SK-N-SH (cell line): ENCODE results near the gene PARP1. TPM values are rescaled to one million over a fixed set of nuclear protein-coding genes. Genes with fewer than 3 reads are reported as not detected.
A peak's percentile ranks its signal among the peaks of the same experiment; 100 is the strongest.

ENCODE experiments used
- CTCF ChIA-PET: fragments of 300-600, 350-600 bp; formaldehyde crosslinking; extraction: SDS; loops from one replicate; lab custom pipeline; 2021; lab: Yijun Ruan, JAX
- POLR2A ChIA-PET: fragments of 350-600 bp; sonication (Branson Sonifier 250); formaldehyde crosslinking; extraction: SDS; loops from one replicate; lab custom pipeline; 2020; ENCODE audit warnings: antibody characterized with exemption, inconsistent platforms; lab: Yijun Ruan, JAX
- DNase-seq: peaks from one replicate; pipeline ENCODE4 v3.0.0; 2012
- H2AFZ ChIP-seq: fragments of 200-600 bp; sonication (generic); 2 replicates; pipeline ENCODE4 v1.8.1; 2016; ENCODE audit warnings: antibody characterized with exemption, mild to moderate bottlenecking, low read depth
- H3F3A ChIP-seq: fragments of 200-600 bp; sonication (generic); replicated peaks from 2 replicates; pipeline ENCODE3; 2016; ENCODE audit warnings: antibody characterized with exemption, mild to moderate bottlenecking; ENCODE audit not compliant: insufficient read depth
- H3K27ac ChIP-seq, 2 experiments: fragments of 200-500 bp in 1 of 2; fragments of 200-600 bp in 1 of 2; sonication (Bioruptor generic) in 1 of 2; sonication (generic), shearing (Covaris generic) in 1 of 2; 2 replicates each; pipeline versions ENCODE4 v1.5.1 to v1.6.1; 2014 to 2016; ENCODE audit warnings: low read depth in 2 of 2, inconsistent platforms in 1 of 2, low read length in 1 of 2, mild to moderate bottlenecking in 1 of 2, mixed read lengths in 1 of 2
- H3K27me3 ChIP-seq: fragments of 200-600 bp; sonication (generic), shearing (Covaris generic); 2 replicates; pipeline ENCODE4 v1.6.1; 2016; ENCODE audit warnings: mixed run types; ENCODE audit not compliant: insufficient read depth
- H3K36me3 ChIP-seq, 2 experiments: fragments of 200-500 bp in 1 of 2; fragments of 200-600 bp in 1 of 2; sonication (Bioruptor generic) in 1 of 2; sonication (generic) in 1 of 2; replicated peaks in 1 of 2; 2 replicates each; pipeline versions ENCODE3 to v1.5.1; 2014 to 2016; ENCODE audit warnings: low read length in 1 of 2, mild to moderate bottlenecking in 1 of 2; ENCODE audit not compliant: insufficient read depth in 2 of 2, control insufficient read depth in 1 of 2
- H3K4me1 ChIP-seq, 2 experiments: fragments of 200-500 bp in 1 of 2; fragments of 200-600 bp in 1 of 2; sonication (Bioruptor generic) in 1 of 2; sonication (generic), shearing (Covaris generic) in 1 of 2; 2 replicates each; pipeline versions ENCODE4 v1.5.1 to v1.6.1; 2014 to 2016; ENCODE audit warnings: low read depth in 1 of 2, low read length in 1 of 2, mixed run types in 1 of 2; ENCODE audit not compliant: insufficient read depth in 2 of 2, control insufficient read depth in 1 of 2
- H3K4me2 ChIP-seq: fragments of 200-600 bp; sonication (generic), shearing (Covaris generic); 2 replicates; pipeline ENCODE4 v1.6.1; 2017; ENCODE audit warnings: mixed run types
- H3K4me3 ChIP-seq, 2 experiments: fragments of 200-500 bp in 1 of 2; fragments of 200-600 bp in 1 of 2; sonication (Bioruptor generic) in 1 of 2; sonication (generic), shearing (Covaris generic) in 1 of 2; 2 replicates each; pipeline versions ENCODE4 v1.5.1 to v1.8.1; 2014 to 2016; ENCODE audit warnings: low read depth in 2 of 2, inconsistent platforms in 1 of 2, low read length in 1 of 2, mild to moderate bottlenecking in 1 of 2, mixed read lengths in 1 of 2, moderate library complexity in 1 of 2
- H3K79me2 ChIP-seq: fragments of 200-600 bp; sonication (generic); 2 replicates; pipeline ENCODE4 v1.8.1; 2017; ENCODE audit warnings: mild to moderate bottlenecking; ENCODE audit not compliant: insufficient read depth
- H3K9ac ChIP-seq: fragments of 200-600 bp; sonication (generic); 2 replicates; pipeline ENCODE4 v1.6.1; 2017; ENCODE audit warnings: mixed run types
- H3K9me2 ChIP-seq: fragments of 200-600 bp; sonication (generic); 2 replicates; pipeline ENCODE4 v1.6.1; 2017; ENCODE audit warnings: mixed run types
- H3K9me3 ChIP-seq: fragments of 200-600 bp; sonication (generic); 2 replicates; pipeline ENCODE4 v1.6.1; 2017; ENCODE audit warnings: mixed run types, mild to moderate bottlenecking, moderate library complexity
- H4K20me1 ChIP-seq: fragments of 200-600 bp; sonication (generic); 2 replicates; pipeline ENCODE4 v1.6.1; 2017; ENCODE audit warnings: mild to moderate bottlenecking, mixed run types; ENCODE audit not compliant: insufficient read depth
- JUND ChIP-seq: IDR thresholded peaks from 2 replicates; pipeline ENCODE4 v1.4.0; 2012
- RXRA ChIP-seq: IDR thresholded peaks from 2 replicates; pipeline ENCODE4 v1.4.0; 2012; ENCODE audit warnings: low read depth, mild to moderate bottlenecking, borderline replicate concordance
- SIN3A ChIP-seq: IDR thresholded peaks from 2 replicates; pipeline ENCODE4 v1.6.1; 2012; ENCODE audit warnings: low read depth, mild to moderate bottlenecking, low read length, moderate library complexity, borderline replicate concordance
- WGBS: methylation state at CpG from one replicate; pipeline ENCODE4 v1.1.6; 2017; ENCODE audit warnings: low lambda C conversion rate; 5-methylcytosine and 5-hydroxymethylcytosine counted together
- polyA plus RNA-seq, 3 experiments: library from polyadenylated mRNA; depleted of rRNA; stranded (reverse); fragments of >200 nt; gene quantifications; 2 replicates each; pipeline ENCODE4 v1.2.3, GENCODE V29; 2012
- TF ChIP-seq, protein P1 (sequence below): fragments of 150-350 bp; IDR thresholded peaks from 2 replicates; pipeline ENCODE4 v1.6.1; 2016; ENCODE audit warnings: mild to moderate bottlenecking, low read depth, low read length
- TF ChIP-seq, protein P2 (sequence below): IDR thresholded peaks from 2 replicates; pipeline ENCODE4 v1.6.1; 2012; ENCODE audit warnings: mild to moderate bottlenecking, low read depth, low read length, moderate library complexity
- TF ChIP-seq, protein P3 (sequence below): fragments of 200-600 bp; sonication (generic); IDR thresholded peaks from 2 replicates; pipeline ENCODE4 v1.6.1; 2017; ENCODE audit warnings: antibody characterized with exemption, mild to moderate bottlenecking, moderate library complexity

The PARP1 gene
- polyA plus RNA-seq, 1 of the 3 experiments (the other 2 are of a cell fraction) = 239 TPM

DNA sequence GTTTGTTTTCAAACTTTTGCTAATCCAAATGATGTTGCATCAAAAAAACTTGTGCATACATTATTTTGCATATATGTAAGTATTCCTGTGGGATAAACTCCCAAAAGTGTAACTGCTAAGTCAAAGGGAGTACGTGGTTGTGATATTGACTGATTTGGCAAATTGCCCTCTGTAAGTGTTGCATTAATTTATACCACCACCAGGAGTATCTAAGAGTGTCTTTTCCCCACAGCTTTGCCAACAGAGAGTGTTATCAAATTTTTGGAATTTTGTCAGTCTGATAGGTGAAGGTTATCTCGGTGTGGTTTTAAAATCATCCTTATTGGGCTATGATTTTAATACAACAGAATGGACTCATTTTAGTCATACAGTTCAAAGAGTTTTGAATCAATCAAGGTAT, 30.1 kb upstream of the PARP1 start:
- CTCF ChIA-PET = interaction anchor here (0.7 to 4.0 kb wide), 3 partner anchors 14 to 339 kb away, joined by 3 to 17 read pairs (median 3); no protein-coding TSS in a partner anchor
- DNase-seq = no peak
- 14% methylated on average over 2 of the region's 2 CpGs for WGBS

DNA sequence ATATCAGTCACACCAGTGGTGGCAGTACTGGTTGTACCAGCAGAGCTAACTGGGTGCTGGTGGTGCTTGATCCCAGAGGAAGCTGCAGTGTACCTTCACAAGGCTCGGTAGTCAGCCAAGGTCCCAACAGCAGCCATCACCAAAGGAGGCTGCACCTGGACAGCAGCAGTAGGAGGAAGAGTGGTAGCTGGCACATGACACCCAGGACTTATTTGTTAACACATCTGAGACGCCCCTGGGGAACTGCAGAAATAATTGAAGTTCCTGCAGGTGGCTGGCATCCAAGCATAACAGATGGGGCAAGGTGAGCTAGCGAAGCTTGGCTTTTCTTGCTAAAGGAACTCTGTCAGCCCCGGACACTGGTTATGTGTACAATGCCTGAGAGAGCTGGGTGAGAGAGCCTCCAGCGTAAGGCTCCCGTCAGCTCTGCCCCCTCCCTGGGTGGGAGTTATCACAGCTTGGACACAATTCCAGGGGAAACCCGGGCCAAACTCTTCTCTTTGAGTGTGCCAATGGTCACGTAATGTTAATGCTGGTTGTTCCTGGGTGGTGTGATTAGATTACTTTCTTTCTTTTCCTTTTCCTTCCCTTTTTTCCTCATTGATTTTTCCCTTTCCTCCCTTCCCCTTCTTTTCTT, 29.1 kb upstream of the PARP1 start:
- H3K4me3 ChIP-seq = no peak overlapping the region
- no peaks in the 10 kb centered on the region for H3K9me3 ChIP-seq
- no peak overlapping the region for H3K27ac ChIP-seq
- no peak for DNase-seq
- TF ChIP-seq, protein P1, sequence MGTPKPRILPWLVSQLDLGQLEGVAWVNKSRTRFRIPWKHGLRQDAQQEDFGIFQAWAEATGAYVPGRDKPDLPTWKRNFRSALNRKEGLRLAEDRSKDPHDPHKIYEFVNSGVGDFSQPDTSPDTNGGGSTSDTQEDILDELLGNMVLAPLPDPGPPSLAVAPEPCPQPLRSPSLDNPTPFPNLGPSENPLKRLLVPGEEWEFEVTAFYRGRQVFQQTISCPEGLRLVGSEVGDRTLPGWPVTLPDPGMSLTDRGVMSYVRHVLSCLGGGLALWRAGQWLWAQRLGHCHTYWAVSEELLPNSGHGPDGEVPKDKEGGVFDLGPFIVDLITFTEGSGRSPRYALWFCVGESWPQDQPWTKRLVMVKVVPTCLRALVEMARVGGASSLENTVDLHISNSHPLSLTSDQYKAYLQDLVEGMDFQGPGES = no peak
- TF ChIP-seq, protein P2, sequence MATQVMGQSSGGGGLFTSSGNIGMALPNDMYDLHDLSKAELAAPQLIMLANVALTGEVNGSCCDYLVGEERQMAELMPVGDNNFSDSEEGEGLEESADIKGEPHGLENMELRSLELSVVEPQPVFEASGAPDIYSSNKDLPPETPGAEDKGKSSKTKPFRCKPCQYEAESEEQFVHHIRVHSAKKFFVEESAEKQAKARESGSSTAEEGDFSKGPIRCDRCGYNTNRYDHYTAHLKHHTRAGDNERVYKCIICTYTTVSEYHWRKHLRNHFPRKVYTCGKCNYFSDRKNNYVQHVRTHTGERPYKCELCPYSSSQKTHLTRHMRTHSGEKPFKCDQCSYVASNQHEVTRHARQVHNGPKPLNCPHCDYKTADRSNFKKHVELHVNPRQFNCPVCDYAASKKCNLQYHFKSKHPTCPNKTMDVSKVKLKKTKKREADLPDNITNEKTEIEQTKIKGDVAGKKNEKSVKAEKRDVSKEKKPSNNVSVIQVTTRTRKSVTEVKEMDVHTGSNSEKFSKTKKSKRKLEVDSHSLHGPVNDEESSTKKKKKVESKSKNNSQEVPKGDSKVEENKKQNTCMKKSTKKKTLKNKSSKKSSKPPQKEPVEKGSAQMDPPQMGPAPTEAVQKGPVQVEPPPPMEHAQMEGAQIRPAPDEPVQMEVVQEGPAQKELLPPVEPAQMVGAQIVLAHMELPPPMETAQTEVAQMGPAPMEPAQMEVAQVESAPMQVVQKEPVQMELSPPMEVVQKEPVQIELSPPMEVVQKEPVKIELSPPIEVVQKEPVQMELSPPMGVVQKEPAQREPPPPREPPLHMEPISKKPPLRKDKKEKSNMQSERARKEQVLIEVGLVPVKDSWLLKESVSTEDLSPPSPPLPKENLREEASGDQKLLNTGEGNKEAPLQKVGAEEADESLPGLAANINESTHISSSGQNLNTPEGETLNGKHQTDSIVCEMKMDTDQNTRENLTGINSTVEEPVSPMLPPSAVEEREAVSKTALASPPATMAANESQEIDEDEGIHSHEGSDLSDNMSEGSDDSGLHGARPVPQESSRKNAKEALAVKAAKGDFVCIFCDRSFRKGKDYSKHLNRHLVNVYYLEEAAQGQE = no peak
- TF ChIP-seq RXRA (no peak), JUND (no peak)
- no peaks in the 10 kb centered on the region; a peak in 1 of 4 replicates for H3K4me1 ChIP-seq
- no peaks in the 10 kb centered on the region for H3F3A ChIP-seq
- no peaks in the 10 kb centered on the region for H4K20me1 ChIP-seq
- no peaks in the 10 kb centered on the region for H3K36me3 ChIP-seq
- 23% methylated on average over 7 of the region's 8 CpGs for whole genome bisulfite sequencing
- H3K4me2 ChIP-seq = no peak overlapping the region
- CTCF ChIA-PET = interaction anchor here (1.2 to 4.0 kb wide), 3 partner anchors 12 to 190 kb away, joined by 4 to 17 read pairs (median 4); no protein-coding TSS in a partner anchor
- no peaks in the 10 kb centered on the region for H3K79me2 ChIP-seq
- POLR2A ChIA-PET = no interaction called here
- H3K9ac ChIP-seq = no peak overlapping the region
- H2AFZ ChIP-seq = no peak overlapping the region
- H3K27me3 ChIP-seq = no peaks in the 10 kb centered on the region; the same call in 1 of the 2 replicates
- no peaks in the 10 kb centered on the region for H3K9me2 ChIP-seq

More for the DNA sequence above, 30.1 kb upstream of the PARP1 start:
- Histone ChIP-seq H3K27me3 (no peaks in the 10 kb centered on the region; the same call in 1 of the 2 replicates), H3K9ac (no peak overlapping the region), H3K4me2 (no peak overlapping the region), H4K20me1 (no peaks in the 10 kb centered on the region), H3F3A (no peaks in the 10 kb centered on the region), H2AFZ (no peak overlapping the region), H3K9me2 (no peaks in the 10 kb centered on the region), H3K4me3 (no peak overlapping the region), H3K36me3 (no peaks in the 10 kb centered on the region)
- no peak for TF ChIP-seq SIN3A
- TF ChIP-seq, protein P3, sequence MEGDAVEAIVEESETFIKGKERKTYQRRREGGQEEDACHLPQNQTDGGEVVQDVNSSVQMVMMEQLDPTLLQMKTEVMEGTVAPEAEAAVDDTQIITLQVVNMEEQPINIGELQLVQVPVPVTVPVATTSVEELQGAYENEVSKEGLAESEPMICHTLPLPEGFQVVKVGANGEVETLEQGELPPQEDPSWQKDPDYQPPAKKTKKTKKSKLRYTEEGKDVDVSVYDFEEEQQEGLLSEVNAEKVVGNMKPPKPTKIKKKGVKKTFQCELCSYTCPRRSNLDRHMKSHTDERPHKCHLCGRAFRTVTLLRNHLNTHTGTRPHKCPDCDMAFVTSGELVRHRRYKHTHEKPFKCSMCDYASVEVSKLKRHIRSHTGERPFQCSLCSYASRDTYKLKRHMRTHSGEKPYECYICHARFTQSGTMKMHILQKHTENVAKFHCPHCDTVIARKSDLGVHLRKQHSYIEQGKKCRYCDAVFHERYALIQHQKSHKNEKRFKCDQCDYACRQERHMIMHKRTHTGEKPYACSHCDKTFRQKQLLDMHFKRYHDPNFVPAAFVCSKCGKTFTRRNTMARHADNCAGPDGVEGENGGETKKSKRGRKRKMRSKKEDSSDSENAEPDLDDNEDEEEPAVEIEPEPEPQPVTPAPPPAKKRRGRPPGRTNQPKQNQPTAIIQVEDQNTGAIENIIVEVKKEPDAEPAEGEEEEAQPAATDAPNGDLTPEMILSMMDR = peak; percentile 28; the same call in 1 of the 2 replicates
- TF ChIP-seq, all 33 proteins: peak for 1
- H3K4me1 ChIP-seq = no peaks in the 10 kb centered on the region; a peak in 1 of 4 replicates
- H3K9me3 ChIP-seq = no peaks in the 10 kb centered on the region
- no peaks in the 10 kb centered on the region for H3K79me2 ChIP-seq
- H3K27ac ChIP-seq = no peak overlapping the region
- POLR2A ChIA-PET = no interaction called here
